DLD1 (cell line): ENCODE data around the gene SUPT3H.

Source experiments
- in situ Hi-C: cut with HindIII; loops from 2 replicates; pipeline ENCODE4 v1.10.0; 2017; ENCODE audit warnings: low sequenced_read_pairs

The SUPT3H gene

GRCh38 chr6:45021676-45022075 lies 356.1 kb downstream of the SUPT3H start:
- in situ Hi-C loops: no loop called here

GRCh38 chr6:45012687-45013086 lies 365.0 kb downstream of the SUPT3H start:
- in situ Hi-C loops: no loop called here

GRCh38 chr6:45009576-45009975 lies 368.2 kb downstream of the SUPT3H start:
- in situ Hi-C loops: no loop called here

- in situ Hi-C loops: no loop called here
Measured at GRCh38 chr6:45006893-45007292, 370.8 kb downstream of the SUPT3H start.

- in situ Hi-C loops: no loop called here
Measured at GRCh38 chr6:45003961-45004360, 373.8 kb downstream of the SUPT3H start.

GRCh38 chr6:45003387-45003786 lies 374.3 kb downstream of the SUPT3H start:
- in situ Hi-C loops: no loop called here

- in situ Hi-C loops: no loop called here
Measured at GRCh38 chr6:45002390-45003105, 375.2 kb downstream of the SUPT3H start.

- in situ Hi-C loops: no loop called here
Measured at GRCh38 chr6:45001663-45002062, 376.1 kb downstream of the SUPT3H start.

GRCh38 chr6:45000833-45001232 lies 376.9 kb downstream of the SUPT3H start:
- in situ Hi-C loops: no loop called here

- in situ Hi-C loops: no loop called here
Measured at GRCh38 chr6:44999066-44999465, 378.7 kb downstream of the SUPT3H start.

- in situ Hi-C loops: no loop called here
Measured at GRCh38 chr6:44995486-44996132, 382.1 kb downstream of the SUPT3H start.

GRCh38 chr6:44989391-44989790 lies 388.3 kb downstream of the SUPT3H start:
- in situ Hi-C loops: no loop called here

- in situ Hi-C loops: no loop called here
Measured at GRCh38 chr6:44985006-44985405, 392.7 kb downstream of the SUPT3H start.

- in situ Hi-C loops: no loop called here
Measured at GRCh38 chr6:44983467-44984365, 394.0 kb downstream of the SUPT3H start.

- in situ Hi-C loops: no loop called here
Measured at GRCh38 chr6:44980841-44981240, 396.9 kb downstream of the SUPT3H start.

GRCh38 chr6:44976677-44977641 lies 400.8 kb downstream of the SUPT3H start:
- in situ Hi-C loops: no loop called here

GRCh38 chr6:44974511-44974910 lies 403.2 kb downstream of the SUPT3H start:
- in situ Hi-C loops: no loop called here

- in situ Hi-C loops: no loop called here
Measured at GRCh38 chr6:44972709-44973108, 405.0 kb downstream of the SUPT3H start.

GRCh38 chr6:44969446-44970185 lies 408.1 kb downstream of the SUPT3H start:
- in situ Hi-C loops: no loop called here

- in situ Hi-C loops: no loop called here
Measured at GRCh38 chr6:44967481-44967880, 410.3 kb downstream of the SUPT3H start.
